Measurements from ENCODE around the gene PEX12. TPM values are rescaled to one million over a fixed set of nuclear protein-coding genes. Genes with fewer than 3 reads are reported as not detected.
"Not testable (repeated sequence)": the region's sequence is repeated elsewhere in the genome, so short reads cannot be mapped to it uniquely, and the experiment has no call there.

PEX12 gene
- total RNA-seq, 2 donors from 2014 or later: 4.0 to 4.8 TPM

- WGBS, 2 experiments (ENCODE audit: insufficient coverage in 1 of 2, insufficient read length in 1 of 2): 98 to 100% methylated on average over 2 to 3 of the region's 3 CpGs
- Mint-ChIP-seq H3K4me1 (no peaks in the 10 kb centered on the region), H3K4me3 (no peak overlapping the region), H3K27me3 (ENCODE audit: insufficient read depth) (no peaks in the 10 kb centered on the region), H3K9me3 (no peaks in the 10 kb centered on the region), H3K27ac (no peak overlapping the region), H3K36me3 (ENCODE audit: low read depth) (peaks cover 32% of the 10 kb centered on the region)
- Histone ChIP-seq H3K36me3 (ENCODE audit: control insufficient read depth, insufficient read depth, low read length) (peaks cover 70% of the 10 kb centered on the region), H3K27ac (ENCODE audit: low read depth, low read length) (no peak overlapping the region), H3K4me3 (ENCODE audit: low read length) (no peak overlapping the region), H3K9me3 (ENCODE audit: control insufficient read depth, low read length) (no peaks in the 10 kb centered on the region), H3K4me1 (ENCODE audit: control insufficient read depth, insufficient read depth, low read length) (no peaks in the 10 kb centered on the region), H3K9ac (ENCODE audit: extremely low read depth, low read length, poor library complexity, severe bottlenecking) (no peak overlapping the region), H3K27me3 (ENCODE audit: control insufficient read depth, insufficient read depth, low read length, poor library complexity, severe bottlenecking) (no peaks in the 10 kb centered on the region)
- TF ChIP-seq CTCF (conservative IDR thresholded peaks at IDR 0.05): no peak
- no peak for DNase-seq
These were observed 36.4 kb upstream of the PEX12 start for GRCh38 chr17:35614810-35615209.

GRCh38 chr17:35612924-35613521 is 34.7 kb upstream of the PEX12 start:
- WGBS, 2 experiments (ENCODE audit: insufficient coverage in 1 of 2, insufficient read length in 1 of 2): 61 to 100% methylated on average over 1 to 2 of the region's 2 CpGs
- Mint-ChIP-seq H3K4me3 (no peak overlapping the region), H3K27ac (no peak overlapping the region), H3K4me1 (no peaks in the 10 kb centered on the region), H3K36me3 (ENCODE audit: low read depth) (peaks cover 28% of the 10 kb centered on the region), H3K9me3 (no peaks in the 10 kb centered on the region), H3K27me3 (ENCODE audit: insufficient read depth) (no peaks in the 10 kb centered on the region)
- no peak overlapping the region for H3K4me3 ChIP-seq (ENCODE audit: low read length)
- no peak overlapping the region for H3K9ac ChIP-seq (ENCODE audit: extremely low read depth, low read length, poor library complexity, severe bottlenecking)
- no peaks in the 10 kb centered on the region for H3K27me3 ChIP-seq (ENCODE audit: control insufficient read depth, insufficient read depth, low read length, poor library complexity, severe bottlenecking)
- peak; percentile 87 for TF ChIP-seq CTCF (conservative IDR thresholded peaks at IDR 0.05)
- peaks cover 72% of the 10 kb centered on the region for H3K36me3 ChIP-seq (ENCODE audit: control insufficient read depth, insufficient read depth, low read length)
- no peaks in the 10 kb centered on the region for H3K9me3 ChIP-seq (ENCODE audit: control insufficient read depth, low read length)
- H3K27ac ChIP-seq (ENCODE audit: low read depth, low read length): no peak overlapping the region
- no peaks in the 10 kb centered on the region for H3K4me1 ChIP-seq (ENCODE audit: control insufficient read depth, insufficient read depth, low read length)
- peak; percentile 82 for DNase-seq

- H3K9ac ChIP-seq (ENCODE audit: extremely low read depth, low read length, poor library complexity, severe bottlenecking); H3K27me3 Mint-ChIP-seq (ENCODE audit: insufficient read depth); H3K9me3 Mint-ChIP-seq; DNase-seq; H3K9me3 ChIP-seq (ENCODE audit: control insufficient read depth, low read length); H3K4me3 ChIP-seq (ENCODE audit: low read length); H3K4me3 Mint-ChIP-seq; H3K4me1 Mint-ChIP-seq; H3K27ac Mint-ChIP-seq; H3K4me1 ChIP-seq (ENCODE audit: control insufficient read depth, insufficient read depth, low read length); H3K27me3 ChIP-seq (ENCODE audit: control insufficient read depth, insufficient read depth, low read length, poor library complexity, severe bottlenecking); H3K27ac ChIP-seq (ENCODE audit: low read depth, low read length): not testable (repeated sequence)
- peaks cover 43% of the 10 kb centered on the region for H3K36me3 Mint-ChIP-seq (ENCODE audit: low read depth)
- peaks cover 80% of the 10 kb centered on the region for H3K36me3 ChIP-seq (ENCODE audit: control insufficient read depth, insufficient read depth, low read length)
- WGBS, 2 experiments (ENCODE audit: insufficient coverage in 1 of 2, insufficient read length in 1 of 2): 91 to 98% methylated on average over 10 to 12 of the region's 12 CpGs
These were observed 32.4 kb upstream of the PEX12 start for GRCh38 chr17:35610746-35611145.

- Mint-ChIP-seq H3K36me3 (ENCODE audit: low read depth) (peaks cover 49% of the 10 kb centered on the region), H3K4me3 (no peak overlapping the region)
- WGBS, 2 experiments (ENCODE audit: insufficient coverage in 1 of 2, insufficient read length in 1 of 2): 98 to 100% methylated on average over 2 to 4 of the region's 4 CpGs
These were observed 31.5 kb upstream of the PEX12 start for GRCh38 chr17:35609831-35610230.

More at GRCh38 chr17:35609831-35610230, 31.5 kb upstream of the PEX12 start:
- H3K9me3 Mint-ChIP-seq: no peaks in the 10 kb centered on the region
- H3K27me3 Mint-ChIP-seq (ENCODE audit: insufficient read depth): no peaks in the 10 kb centered on the region
- Histone ChIP-seq H3K36me3 (ENCODE audit: control insufficient read depth, insufficient read depth, low read length) (peaks cover 79% of the 10 kb centered on the region), H3K27ac (ENCODE audit: low read depth, low read length) (no peak overlapping the region), H3K9me3 (ENCODE audit: control insufficient read depth, low read length) (no peaks in the 10 kb centered on the region), H3K4me1 (ENCODE audit: control insufficient read depth, insufficient read depth, low read length) (no peaks in the 10 kb centered on the region), H3K27me3 (ENCODE audit: control insufficient read depth, insufficient read depth, low read length, poor library complexity, severe bottlenecking) (no peaks in the 10 kb centered on the region), H3K9ac (ENCODE audit: extremely low read depth, low read length, poor library complexity, severe bottlenecking) (no peak overlapping the region), H3K4me3 (ENCODE audit: low read length) (no peak overlapping the region)
- no peak for TF ChIP-seq CTCF (conservative IDR thresholded peaks at IDR 0.05)
- H3K27ac Mint-ChIP-seq: no peak overlapping the region
- no peak for DNase-seq
- no peaks in the 10 kb centered on the region for H3K4me1 Mint-ChIP-seq
